Muscle layer of duodenum (tissue), 2 donors: ENCODE measurements around the gene SLC32A1.

Source experiments
- H3K27ac ChIP-seq: one replicate; pipeline ENCODE4 v1.7.0; 2013; ENCODE audit warnings: mild to moderate bottlenecking, low read length
- H3K27me3 ChIP-seq: one replicate; pipeline ENCODE4 v1.7.0; 2013; ENCODE audit warnings: low read depth, mild to moderate bottlenecking, control low read depth, low read length
- H3K36me3 ChIP-seq, 2 donors: one replicate each; pipeline ENCODE4 v1.7.0; 2013; ENCODE audit warnings: low read length in 2 of 2, control low read depth in 1 of 2, mild to moderate bottlenecking in 1 of 2; ENCODE audit not compliant: insufficient read depth in 2 of 2, control insufficient read depth in 1 of 2
- H3K4me1 ChIP-seq, 2 donors: one replicate each; pipeline ENCODE4 v1.7.0; 2013; ENCODE audit warnings: low read length in 2 of 2, mild to moderate bottlenecking in 2 of 2, control low read depth in 1 of 2, moderate library complexity in 1 of 2; ENCODE audit not compliant: insufficient read depth in 2 of 2, control insufficient read depth in 1 of 2
- H3K4me3 ChIP-seq, 2 donors: one replicate each; pipeline ENCODE4 v1.7.0; 2013; ENCODE audit warnings: low read length in 2 of 2, low read depth in 1 of 2, mild to moderate bottlenecking in 1 of 2
- H3K9me3 ChIP-seq, 2 donors: one replicate each; pipeline ENCODE4 v1.7.0; 2013; ENCODE audit warnings: low read length in 2 of 2, control low read depth in 1 of 2, mild to moderate bottlenecking in 1 of 2; ENCODE audit not compliant: control insufficient read depth in 1 of 2
- donor health status: healthy.

The SLC32A1 gene

DNA sequence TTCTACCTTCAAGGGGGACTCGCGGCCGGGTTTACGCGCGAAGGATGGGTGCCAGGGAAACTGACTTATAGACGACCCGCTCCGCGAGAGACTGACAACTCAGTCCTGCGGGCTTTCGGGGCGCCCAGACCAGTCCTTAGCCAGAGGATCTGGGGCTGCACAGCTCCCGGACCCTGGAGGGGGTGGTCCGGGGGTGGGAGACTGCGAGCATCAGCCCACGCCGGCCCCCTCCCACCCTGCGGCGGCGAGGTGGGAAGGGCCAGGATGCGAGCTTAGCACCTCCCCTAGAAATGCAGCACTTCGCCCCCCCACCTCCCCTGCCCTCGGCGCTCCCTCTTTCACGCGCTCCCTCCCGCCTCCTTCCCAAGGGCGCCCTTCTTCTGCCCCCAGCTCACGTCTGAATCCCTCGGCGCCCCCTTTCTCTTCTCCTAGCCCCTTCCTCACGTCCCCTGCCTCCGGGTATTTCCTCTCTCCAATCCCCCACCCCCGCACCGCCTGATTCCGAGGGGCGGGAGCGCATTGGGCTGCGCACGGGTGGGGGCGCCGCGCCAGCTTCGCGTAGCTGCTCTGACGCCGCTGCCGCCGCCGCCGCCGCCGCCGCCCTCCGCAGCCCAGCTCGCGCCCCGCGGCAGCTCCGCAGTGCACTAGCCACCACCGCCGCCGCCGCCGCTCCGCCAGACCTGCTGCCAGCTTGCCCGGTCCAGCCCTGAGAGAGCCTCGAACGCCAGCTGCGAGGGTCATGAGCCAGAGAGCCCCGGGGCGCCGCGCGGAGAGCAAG lies at the start of gene SLC32A1:
Gene SLC32A1 (plus strand): TSS at position 639 of the 778 bp plus-strand sequence. CDS start 239 bp downstream, outside the sequence.
- Histone ChIP-seq H3K27me3 (peaks cover 87% of the 10 kb centered on the region), H3K4me3 (peak within 1 kb of the TSS in 1 of 2 donors; percentile 4), H3K27ac (no peak within 1 kb of the TSS), H3K4me1 (peaks cover 0 to 40% of the 10 kb centered on the region in 2 donors), H3K36me3 (no peaks in the 10 kb centered on the region), H3K9me3 (no peaks in the 10 kb centered on the region)

DNA sequence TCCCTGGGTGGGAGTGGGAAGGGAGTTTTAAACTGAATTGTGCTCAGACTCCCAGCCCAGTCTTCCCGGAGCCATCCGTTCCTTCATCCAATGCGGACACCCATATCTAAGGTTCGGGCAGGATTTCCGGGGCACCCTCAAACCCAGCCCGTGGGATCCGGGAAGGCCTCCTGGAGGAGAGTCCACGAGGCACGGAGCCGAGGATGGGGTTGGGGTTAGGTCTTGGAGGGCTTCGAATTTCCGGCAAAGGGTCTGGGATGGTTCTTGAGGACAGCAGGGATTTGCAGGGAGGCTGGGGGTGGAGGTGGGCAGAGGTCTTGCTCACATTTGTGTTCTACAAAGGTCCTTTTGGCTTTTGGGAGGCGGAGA lies 49.5 kb upstream of the SLC32A1 start:
- Histone ChIP-seq H3K4me3 (peak overlapping the region in 1 of 2 donors; percentile 63), H3K4me1 (peaks cover 0 to 15% of the 10 kb centered on the region in 2 donors), H3K27me3 (peaks cover 22% of the 10 kb centered on the region), H3K27ac (no peak overlapping the region), H3K9me3 (no peaks in the 10 kb centered on the region), H3K36me3 (no peaks in the 10 kb centered on the region)

DNA sequence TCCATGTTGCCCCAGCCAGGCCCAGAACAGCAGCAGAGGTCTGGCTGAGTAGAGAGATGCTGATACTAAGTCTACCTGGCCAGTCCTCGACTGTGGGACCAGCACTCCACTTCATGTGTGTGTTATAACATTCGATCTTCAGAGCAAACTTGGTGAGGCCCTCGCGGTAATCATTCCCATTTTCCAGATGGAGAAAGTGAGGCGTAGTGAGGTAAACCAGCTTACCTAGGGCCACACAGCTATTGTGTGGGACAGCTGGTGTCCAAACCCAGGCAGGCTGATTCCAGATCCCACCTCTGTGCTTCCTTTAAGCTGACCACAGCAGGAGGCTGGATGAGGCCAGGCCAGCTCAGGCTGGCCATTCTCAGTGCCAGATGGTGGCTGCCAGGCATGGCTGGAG lies 47.7 kb upstream of the SLC32A1 start:
- Histone ChIP-seq H3K27me3 (peaks cover 22% of the 10 kb centered on the region), H3K4me1 (peaks cover 0 to 15% of the 10 kb centered on the region in 2 donors), H3K9me3 (no peaks in the 10 kb centered on the region), H3K27ac (no peak overlapping the region), H3K4me3 (no peak overlapping the region), H3K36me3 (no peaks in the 10 kb centered on the region)

DNA sequence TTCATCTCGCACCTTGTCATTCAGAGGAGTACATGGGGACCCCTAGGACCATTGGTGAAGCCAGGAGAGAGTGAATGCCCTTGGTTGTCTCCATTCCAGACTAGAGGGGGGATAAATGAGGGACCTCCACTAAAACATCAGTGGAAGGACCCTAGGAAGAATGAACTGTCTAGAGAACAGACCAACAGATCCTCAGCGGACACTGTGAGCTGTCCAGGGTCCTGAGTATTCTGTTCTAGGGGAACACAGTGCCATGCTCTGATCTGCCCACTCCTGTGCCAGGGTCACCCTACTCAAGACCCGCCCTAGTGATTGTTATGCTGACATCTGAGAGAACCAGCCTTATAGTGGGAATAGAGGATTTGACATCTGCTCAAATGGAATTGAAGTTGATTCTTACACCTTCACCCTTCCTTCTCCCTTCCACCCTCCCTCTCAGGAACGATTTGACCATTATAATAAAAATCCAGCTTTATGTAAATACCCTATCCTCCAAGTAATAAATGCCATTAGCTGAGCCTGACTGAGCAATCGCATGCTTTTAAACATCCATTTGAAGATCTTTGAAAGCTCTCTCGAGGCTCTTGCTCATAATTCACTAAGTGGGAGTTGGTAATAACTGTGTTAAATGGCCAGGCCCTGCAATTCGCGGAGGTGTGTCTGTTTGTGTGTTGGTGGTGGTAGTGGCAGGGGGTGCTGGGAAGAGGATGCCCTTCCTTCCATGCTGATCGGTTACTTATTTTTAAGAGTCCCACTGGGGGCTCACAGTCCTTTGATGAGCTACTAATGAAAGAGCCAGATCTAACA lies 43.6 kb upstream of the SLC32A1 start:
- Histone ChIP-seq H3K27me3 (no peaks in the 10 kb centered on the region), H3K4me1 (no peaks in the 10 kb centered on the region), H3K4me3 (no peak overlapping the region), H3K36me3 (no peaks in the 10 kb centered on the region), H3K9me3 (no peaks in the 10 kb centered on the region), H3K27ac (no peak overlapping the region)

DNA sequence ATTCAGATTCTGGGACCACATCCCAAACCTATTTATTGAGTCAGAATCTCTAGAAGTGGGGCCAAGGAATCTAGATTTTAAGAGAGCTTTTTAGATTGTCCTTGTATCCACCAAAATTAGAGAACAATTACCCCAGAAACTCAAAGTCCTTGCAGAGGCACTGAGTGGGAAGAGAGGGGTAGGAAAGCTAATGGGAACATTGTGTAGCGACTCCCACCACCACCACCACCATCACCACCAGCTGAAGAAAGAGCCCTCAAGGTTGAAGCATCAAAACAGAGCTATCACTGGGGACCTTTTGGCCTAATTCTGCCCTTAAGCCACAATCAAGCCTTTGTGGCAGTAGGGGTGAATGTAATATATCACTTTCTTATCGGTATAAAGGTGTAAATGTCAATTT lies 39.0 kb upstream of the SLC32A1 start:
- no peak overlapping the region for H3K4me3 ChIP-seq
- no peak overlapping the region for H3K27ac ChIP-seq
- no peaks in the 10 kb centered on the region for H3K4me1 ChIP-seq
- no peaks in the 10 kb centered on the region for H3K36me3 ChIP-seq
- no peaks in the 10 kb centered on the region for H3K27me3 ChIP-seq
- H3K9me3 ChIP-seq = no peaks in the 10 kb centered on the region

GRCh38 chr20:38685853-38686473 lies 38.3 kb upstream of the SLC32A1 start:
- no peak overlapping the region for H3K4me3 ChIP-seq
- no peaks in the 10 kb centered on the region for H3K36me3 ChIP-seq
- H3K9me3 ChIP-seq = no peaks in the 10 kb centered on the region
- no peaks in the 10 kb centered on the region for H3K4me1 ChIP-seq
- no peaks in the 10 kb centered on the region for H3K27me3 ChIP-seq
- no peak overlapping the region for H3K27ac ChIP-seq

- H3K9me3 ChIP-seq = no peaks in the 10 kb centered on the region
- H3K27ac ChIP-seq = no peak overlapping the region
- no peaks in the 10 kb centered on the region for H3K4me1 ChIP-seq
- H3K27me3 ChIP-seq = no peaks in the 10 kb centered on the region
- H3K36me3 ChIP-seq = no peaks in the 10 kb centered on the region
- H3K4me3 ChIP-seq = no peak overlapping the region
Observed at GRCh38 chr20:38692436-38693411, 31.6 kb upstream of the SLC32A1 start.

GRCh38 chr20:38697306-38697705 lies 27.0 kb upstream of the SLC32A1 start:
- H3K9me3 ChIP-seq = no peaks in the 10 kb centered on the region
- no peaks in the 10 kb centered on the region for H3K36me3 ChIP-seq
- no peaks in the 10 kb centered on the region for H3K4me1 ChIP-seq
- no peak overlapping the region for H3K4me3 ChIP-seq
- H3K27ac ChIP-seq = no peak overlapping the region
- H3K27me3 ChIP-seq = no peaks in the 10 kb centered on the region

- no peaks in the 10 kb centered on the region for H3K9me3 ChIP-seq
- H3K36me3 ChIP-seq = no peaks in the 10 kb centered on the region
- H3K4me3 ChIP-seq = no peak overlapping the region
- no peaks in the 10 kb centered on the region for H3K4me1 ChIP-seq
- H3K27ac ChIP-seq = no peak overlapping the region
- H3K27me3 ChIP-seq = no peaks in the 10 kb centered on the region
Observed at GRCh38 chr20:38698541-38698940, 25.7 kb upstream of the SLC32A1 start.

- no peaks in the 10 kb centered on the region for H3K27me3 ChIP-seq
- H3K36me3 ChIP-seq = no peaks in the 10 kb centered on the region
- no peak overlapping the region for H3K27ac ChIP-seq
- no peaks in the 10 kb centered on the region for H3K4me1 ChIP-seq
- H3K9me3 ChIP-seq = no peaks in the 10 kb centered on the region
- H3K4me3 ChIP-seq = no peak overlapping the region
Observed at GRCh38 chr20:38700141-38700540, 24.1 kb upstream of the SLC32A1 start.
